ENCODE measurements around the gene CASKIN1. TPM values are rescaled to one million over a fixed set of nuclear protein-coding genes. Genes with fewer than 3 reads are reported as not detected.
"Not testable (repeated sequence)": the region's sequence is repeated elsewhere in the genome, so short reads cannot be mapped to it uniquely, and the experiment has no call there.

The CASKIN1 gene
- total RNA-seq, 1 experiment from 2014 or later, result 0.02 TPM

DNA sequence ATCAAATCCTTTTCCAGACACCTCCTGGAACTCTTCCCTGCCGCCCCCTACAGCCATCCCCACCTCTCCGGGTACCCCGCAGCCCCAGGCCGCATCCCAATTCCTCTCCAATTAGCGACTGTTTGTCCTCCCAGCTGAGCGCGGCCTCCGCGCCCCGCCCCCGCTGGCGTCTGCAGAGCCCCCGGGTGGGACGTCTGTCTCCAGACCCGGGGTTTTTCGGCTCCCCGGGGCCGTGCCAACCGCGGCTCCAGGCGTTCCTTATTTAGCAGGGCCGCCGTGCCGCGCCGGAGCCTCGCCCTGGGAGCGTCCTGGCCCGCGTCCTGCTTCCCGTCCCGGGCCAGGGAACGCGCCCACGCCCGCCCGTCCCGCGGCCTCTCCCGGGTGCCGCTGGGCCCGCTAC lies 61.3 kb downstream of the CASKIN1 start:
- DNase-seq (ENCODE audit: low spot score), result not testable (repeated sequence)

DNA sequence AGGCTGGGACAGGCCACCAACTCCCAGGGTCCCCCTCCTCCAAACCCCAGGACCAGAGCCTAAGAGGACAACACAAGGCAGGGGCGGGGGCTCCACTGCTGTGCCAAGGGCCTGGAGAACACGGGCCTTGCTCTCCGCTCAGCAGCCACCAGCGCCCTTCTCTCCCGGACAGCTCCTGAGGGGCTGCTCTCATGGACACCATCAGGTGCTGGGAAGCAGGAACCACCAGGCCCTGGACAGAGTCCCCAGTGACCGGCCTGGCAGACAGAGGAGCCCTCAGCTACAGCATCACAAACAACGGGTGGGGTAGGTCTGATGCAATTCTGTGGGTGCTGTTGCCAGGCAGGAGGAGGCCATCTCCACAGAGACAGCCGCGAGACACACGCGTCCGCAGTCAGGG lies 62.6 kb downstream of the CASKIN1 start:
- not testable (repeated sequence) for DNase-seq (ENCODE audit: low spot score)

DNA sequence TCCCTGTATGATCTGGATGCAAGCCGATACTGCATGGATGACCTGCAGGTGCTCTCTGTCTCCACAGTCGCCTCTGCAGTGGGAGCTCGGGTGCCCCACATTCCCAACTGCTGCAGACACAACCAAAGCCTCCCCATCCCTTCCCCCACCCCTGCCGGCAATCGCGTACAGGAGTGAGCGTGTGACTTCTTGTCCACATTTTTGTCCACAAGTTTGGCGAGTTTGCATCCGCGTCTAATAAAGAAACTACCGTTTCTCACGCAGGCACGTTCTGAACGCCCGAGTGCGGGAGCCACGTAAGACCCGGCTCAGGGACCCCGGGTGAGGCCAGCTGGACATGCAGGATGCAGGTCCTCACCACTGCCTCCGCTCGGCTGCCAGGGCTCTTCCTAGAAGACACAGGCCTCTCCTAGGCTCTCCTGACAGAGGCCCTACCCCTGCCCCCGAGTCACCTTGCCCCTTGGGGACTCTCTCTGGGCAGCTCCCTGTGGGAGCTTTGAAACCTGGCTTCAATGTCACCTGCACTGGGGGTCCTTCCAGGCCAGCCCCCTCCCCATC lies 66.4 kb downstream of the CASKIN1 start:
- not testable (repeated sequence) for DNase-seq (ENCODE audit: low spot score)

DNA sequence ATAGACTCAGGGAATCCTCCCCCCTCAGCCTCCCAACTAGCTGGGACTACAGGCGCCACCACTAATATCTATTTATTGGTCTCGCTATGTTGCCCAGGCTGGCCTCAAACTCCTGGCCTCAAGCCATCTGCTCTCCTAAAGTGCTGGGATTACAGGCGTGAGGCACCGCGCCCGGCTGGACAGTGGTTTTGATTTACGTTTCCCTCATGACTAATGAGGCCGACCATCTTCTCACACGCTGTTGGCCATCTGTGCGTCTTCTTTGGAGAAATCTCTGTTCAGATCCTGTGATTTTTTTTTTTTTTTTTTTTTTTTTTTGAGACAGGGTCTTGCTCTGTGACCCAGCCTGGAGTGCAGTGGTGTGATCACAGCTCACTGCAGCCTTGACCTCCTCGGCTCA lies 67.2 kb downstream of the CASKIN1 start:
- DNase-seq (ENCODE audit: low spot score), result not testable (repeated sequence)

DNA sequence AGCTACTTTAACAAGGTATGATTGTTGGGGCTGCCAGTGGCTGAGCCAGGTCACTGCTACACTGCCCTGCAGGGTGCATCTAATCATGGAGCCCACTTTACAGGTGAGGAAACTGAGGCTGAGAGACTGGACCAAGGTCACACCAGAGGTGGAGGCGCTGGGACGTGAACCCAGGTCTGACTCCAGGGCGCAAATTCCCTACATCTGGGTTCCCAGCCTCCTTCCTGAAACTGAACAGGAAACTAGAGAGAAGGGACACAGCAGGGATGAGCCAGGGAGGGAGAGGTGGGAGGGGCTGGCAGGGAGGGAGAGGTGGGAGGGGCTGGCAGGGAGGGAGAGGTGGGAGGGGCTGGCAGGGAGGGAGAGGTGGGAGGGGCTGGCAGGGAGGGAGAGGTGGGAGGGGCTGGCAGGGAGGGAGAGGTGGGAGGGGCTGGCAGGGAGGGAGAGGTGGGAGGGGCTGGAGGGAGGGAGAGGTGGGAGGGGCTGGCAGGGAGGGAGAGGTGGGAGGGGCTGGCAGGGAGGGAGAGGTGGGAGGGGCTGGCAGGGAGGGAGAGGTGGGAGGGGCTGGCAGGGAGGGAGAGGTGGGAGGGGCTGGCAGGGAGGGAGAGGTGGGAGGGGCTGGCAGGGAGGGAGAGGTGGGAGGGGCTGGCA lies 68.7 kb downstream of the CASKIN1 start:
- DNase-seq (ENCODE audit: low spot score), result peak; percentile 72

Other genes starting within 250 kb of the CASKIN1 start
- not detected in 2 replicates for gene RPL3L, start 241.9 kb downstream of the CASKIN1 start, total RNA-seq (2014; rRNA removed; shearing (Covaris generic))
- gene NDUFB10, start 237.1 kb downstream of the CASKIN1 start, total RNA-seq (2014; rRNA removed; shearing (Covaris generic)), result 360 and 447 TPM in 2 replicates
- 2,920 and 3,088 TPM in 2 replicates for gene RPS2, start 231.8 kb downstream of the CASKIN1 start, total RNA-seq (2014; rRNA removed; shearing (Covaris generic))
- gene RNF151, start 229.7 kb downstream of the CASKIN1 start, total RNA-seq (2014; rRNA removed; shearing (Covaris generic)), result not detected in 2 replicates
- 50.8 and 55.9 TPM in 2 replicates for gene TBL3, start 224.6 kb downstream of the CASKIN1 start, total RNA-seq (2014; rRNA removed; shearing (Covaris generic))
- not detected in 2 replicates for gene NOXO1, start 215.1 kb downstream of the CASKIN1 start, total RNA-seq (2014; rRNA removed; shearing (Covaris generic))
- gene GFER, start 212.4 kb downstream of the CASKIN1 start, total RNA-seq (2014; rRNA removed; shearing (Covaris generic)), result 13.4 and 15.1 TPM in 2 replicates
- gene SYNGR3, start 206.6 kb downstream of the CASKIN1 start, total RNA-seq (2014; rRNA removed; shearing (Covaris generic)), result 3.4 and 7.7 TPM in 2 replicates
- 5.5 and 10.4 TPM in 2 replicates for gene ZNF598, start 186.8 kb downstream of the CASKIN1 start, total RNA-seq (2014; rRNA removed; shearing (Covaris generic))
- gene NPW, start 176.8 kb downstream of the CASKIN1 start, total RNA-seq (2014; rRNA removed; shearing (Covaris generic)), result 2.7 TPM in 1 of 2 replicates, not detected in the other
- 33.1 and 33.7 TPM in 2 replicates for gene NHERF2, start 169.7 kb downstream of the CASKIN1 start, total RNA-seq (2014; rRNA removed; shearing (Covaris generic))
- 28.2 and 42.3 TPM in 2 replicates for gene NTHL1, start 148.8 kb downstream of the CASKIN1 start, total RNA-seq (2014; rRNA removed; shearing (Covaris generic))
- gene TSC2, start 148.6 kb downstream of the CASKIN1 start, total RNA-seq (2014; rRNA removed; shearing (Covaris generic)), result 11.0 and 15.6 TPM in 2 replicates
- gene PKD1, start 60.7 kb downstream of the CASKIN1 start, total RNA-seq (2014; rRNA removed; shearing (Covaris generic)), result 10.9 and 14.1 TPM in 2 replicates
- gene RAB26, start 48.0 kb downstream of the CASKIN1 start, total RNA-seq (2014; rRNA removed; shearing (Covaris generic)), result 1.9 and 3.2 TPM in 2 replicates
- gene TRAF7, start 40.8 kb downstream of the CASKIN1 start, total RNA-seq (2014; rRNA removed; shearing (Covaris generic)), result 58.2 and 71.0 TPM in 2 replicates
- gene MLST8, start 8.8 kb upstream of the CASKIN1 start, total RNA-seq (2014; rRNA removed; shearing (Covaris generic)), result 22.1 and 28.4 TPM in 2 replicates
- 0.06 and 1.0 TPM in 2 replicates for gene BRICD5, start 14.3 kb upstream of the CASKIN1 start, total RNA-seq (2014; rRNA removed; shearing (Covaris generic))
- 20.0 and 24.5 TPM in 2 replicates for gene PGP, start 18.2 kb upstream of the CASKIN1 start, total RNA-seq (2014; rRNA removed; shearing (Covaris generic))
- 8.0 and 9.5 TPM in 2 replicates for gene E4F1, start 27.0 kb upstream of the CASKIN1 start, total RNA-seq (2014; rRNA removed; shearing (Covaris generic))
- 0.10 TPM in 1 of 2 replicates, not detected in the other for gene DNASE1L2, start 39.8 kb upstream of the CASKIN1 start, total RNA-seq (2014; rRNA removed; shearing (Covaris generic))
- gene ECI1, start 55.0 kb upstream of the CASKIN1 start, total RNA-seq (2014; rRNA removed; shearing (Covaris generic)), result 37.6 and 48.8 TPM in 2 replicates
- gene RNPS1, start 71.5 kb upstream of the CASKIN1 start, total RNA-seq (2014; rRNA removed; shearing (Covaris generic)), result 144 and 152 TPM in 2 replicates
- 0.25 and 0.41 TPM in 2 replicates for gene ABCA3, start 144.1 kb upstream of the CASKIN1 start, total RNA-seq (2014; rRNA removed; shearing (Covaris generic))
- gene CCNF, start 232.8 kb upstream of the CASKIN1 start, total RNA-seq (2014; rRNA removed; shearing (Covaris generic)), result 26.1 and 35.8 TPM in 2 replicates